Measurements from ENCODE around the gene HMCN2.
A peak's percentile ranks its signal among the peaks of the same experiment; 100 is the strongest.

HMCN2 gene

GRCh38 chr9:130265431-130266235, at the start of gene HMCN2:
Gene HMCN2, plus strand, starts transcription at chr9:130265760. Its CDS starts 119 bp downstream, at chr9:130265879.
- no peak for DNase-seq (ENCODE audit: low read depth)

- no peak for DNase-seq (ENCODE audit: low read depth)
These were observed 47.7 kb upstream of the HMCN2 start for GRCh38 chr9:130217838-130218237.

GRCh38 chr9:130219661-130220096, 45.9 kb upstream of the HMCN2 start:
- no peak for DNase-seq (ENCODE audit: low read depth)

- no peak for DNase-seq (ENCODE audit: low read depth)
These were observed 45.2 kb upstream of the HMCN2 start for GRCh38 chr9:130220352-130220751.

- DNase-seq (ENCODE audit: low read depth) = no peak
These were observed 42.7 kb upstream of the HMCN2 start for GRCh38 chr9:130222833-130223232.

- DNase-seq (ENCODE audit: low read depth) = no peak
These were observed 40.5 kb upstream of the HMCN2 start for GRCh38 chr9:130225071-130225470.

GRCh38 chr9:130225586-130225985, 40.0 kb upstream of the HMCN2 start:
- DNase-seq (ENCODE audit: low read depth) = no peak

- DNase-seq (ENCODE audit: low read depth) = no peak
These were observed 39.4 kb upstream of the HMCN2 start for GRCh38 chr9:130226112-130226511.

- no peak for DNase-seq (ENCODE audit: low read depth)
These were observed 37.7 kb upstream of the HMCN2 start for GRCh38 chr9:130227833-130228232.

- DNase-seq (ENCODE audit: low read depth) = no peak
These were observed 35.8 kb upstream of the HMCN2 start for GRCh38 chr9:130229759-130230158.

- DNase-seq (ENCODE audit: low read depth) = no peak
These were observed 34.9 kb upstream of the HMCN2 start for GRCh38 chr9:130230631-130231030.

- DNase-seq (ENCODE audit: low read depth) = no peak
These were observed 32.5 kb upstream of the HMCN2 start for GRCh38 chr9:130232899-130233586.

- no peak for DNase-seq (ENCODE audit: low read depth)
These were observed 32.0 kb upstream of the HMCN2 start for GRCh38 chr9:130233587-130233945.

GRCh38 chr9:130234340-130235260, 31.0 kb upstream of the HMCN2 start:
- DNase-seq (ENCODE audit: low read depth) = no peak

GRCh38 chr9:130235558-130236435, 29.8 kb upstream of the HMCN2 start:
- peak; percentile 30 for DNase-seq (ENCODE audit: low read depth)

GRCh38 chr9:130236436-130236985, 29.0 kb upstream of the HMCN2 start:
- DNase-seq (ENCODE audit: low read depth) = no peak

- no peak for DNase-seq (ENCODE audit: low read depth)
These were observed 28.5 kb upstream of the HMCN2 start for GRCh38 chr9:130237076-130237475.

GRCh38 chr9:130237763-130238524, 27.6 kb upstream of the HMCN2 start:
- DNase-seq (ENCODE audit: low read depth) = no peak

GRCh38 chr9:130239363-130239695, 26.2 kb upstream of the HMCN2 start:
- DNase-seq (ENCODE audit: low read depth) = no peak

- DNase-seq (ENCODE audit: low read depth) = no peak
These were observed 25.8 kb upstream of the HMCN2 start for GRCh38 chr9:130239741-130240241.
